ENCODE results near the gene YY1.
"Not testable (repeated sequence)": the region's sequence is repeated elsewhere in the genome, so short reads cannot be mapped to it uniquely, and the experiment has no call there.

Gene YY1

DNA sequence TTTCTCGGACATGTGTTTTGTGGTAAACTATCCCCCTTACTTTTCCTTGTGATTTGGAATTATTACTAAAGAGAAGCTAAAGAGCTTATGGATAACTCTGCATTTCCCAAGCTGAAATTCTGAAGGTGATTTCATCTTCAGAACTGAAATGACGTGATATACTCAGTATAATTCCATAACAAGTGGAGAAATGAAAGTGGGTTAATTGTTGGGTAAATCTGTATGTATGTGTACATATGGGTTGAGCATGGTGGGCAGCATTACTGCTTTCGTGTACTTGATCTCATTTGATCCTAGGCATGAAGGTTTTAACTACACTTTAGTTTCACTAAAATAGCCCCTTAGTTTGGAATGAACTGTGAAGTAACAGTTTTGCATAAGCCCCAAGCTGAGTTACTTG is 4.1 kb downstream of the YY1 start:
- no peak for DNase-seq

DNA sequence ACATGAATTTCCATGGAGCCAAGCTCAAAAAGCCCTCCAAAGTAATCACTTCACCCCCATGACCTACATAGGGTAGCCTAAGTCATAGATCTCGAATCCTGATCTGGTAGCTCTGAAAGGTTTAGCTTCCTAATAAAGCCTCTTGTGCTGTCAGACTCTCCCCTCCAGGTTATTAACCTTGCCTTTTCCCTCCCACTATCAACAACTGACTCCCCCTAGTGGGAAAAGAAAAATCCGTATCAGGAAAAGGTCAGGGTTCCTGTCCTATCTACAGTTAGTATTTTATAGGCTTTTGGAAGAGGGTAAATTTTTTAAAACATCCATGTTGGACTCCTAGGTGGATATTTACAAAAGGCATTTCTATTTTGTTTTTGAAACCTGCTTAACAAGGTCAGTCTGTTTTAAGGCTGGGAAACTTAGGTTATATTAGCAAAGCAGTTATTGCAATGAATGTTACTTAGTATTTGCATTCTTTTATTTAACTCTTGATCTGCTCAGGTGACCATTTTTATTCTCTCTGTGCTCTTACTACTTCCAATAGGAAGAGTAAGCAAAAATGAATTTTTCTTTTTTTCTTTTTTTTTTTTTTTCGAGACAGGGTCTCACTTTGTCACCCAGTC is 8.0 kb downstream of the YY1 start:
- peak; percentile 31 for DNase-seq

DNA sequence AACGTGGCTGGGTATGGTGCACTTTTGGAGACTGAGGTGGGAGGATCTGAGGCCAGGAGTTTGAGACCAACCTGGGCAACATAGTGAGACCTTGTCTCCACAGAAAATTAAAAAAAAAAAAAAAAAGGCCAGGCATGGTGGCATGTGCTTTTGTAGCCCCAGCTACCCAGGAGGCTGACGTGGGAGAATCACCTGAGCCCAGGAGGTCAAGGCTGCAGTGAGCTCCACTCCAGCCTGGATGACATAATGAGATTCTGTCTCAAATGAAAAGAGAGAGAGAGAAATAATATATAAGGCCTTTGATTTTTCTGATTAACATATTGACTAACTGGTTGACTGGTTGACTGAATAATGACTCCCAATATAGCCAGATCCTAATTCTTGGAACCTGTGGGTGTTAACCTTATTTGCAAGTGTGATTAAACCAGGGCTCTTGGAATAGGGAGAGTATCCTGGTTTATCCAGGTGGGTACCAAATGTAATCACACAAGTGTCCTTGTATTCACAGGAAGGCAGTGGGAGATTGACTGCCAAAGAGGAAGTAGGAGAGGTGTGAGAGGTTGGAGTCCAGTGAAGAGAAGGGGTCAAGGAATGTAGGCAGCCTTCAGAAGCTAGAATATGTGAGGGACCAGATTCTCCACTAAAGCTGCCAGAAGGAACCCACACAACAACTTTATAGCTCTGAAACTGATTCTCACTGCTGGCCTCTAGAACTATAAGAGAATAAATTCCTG is 12.0 kb downstream of the YY1 start:
- no peak for DNase-seq

DNA sequence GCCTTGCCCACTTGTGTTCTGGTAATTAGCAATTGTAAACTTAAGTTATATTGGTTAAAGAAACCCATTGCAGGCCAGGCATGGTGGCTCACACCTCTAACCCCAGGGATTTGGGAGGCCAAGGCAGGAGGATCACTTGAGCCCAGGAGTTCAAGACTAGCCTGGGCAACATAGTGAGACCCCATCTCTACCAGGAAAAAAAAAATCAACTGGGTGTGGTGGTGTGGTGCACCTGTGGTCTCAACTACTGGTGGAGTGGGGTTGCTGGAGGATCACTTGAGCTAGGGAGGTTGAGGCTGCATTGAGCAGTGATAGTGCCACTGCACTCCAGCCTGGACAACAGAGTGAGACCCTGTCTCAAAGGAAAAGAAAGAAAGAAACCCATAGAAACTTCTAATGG is 13.7 kb downstream of the YY1 start:
- DNase-seq, result no peak

DNA sequence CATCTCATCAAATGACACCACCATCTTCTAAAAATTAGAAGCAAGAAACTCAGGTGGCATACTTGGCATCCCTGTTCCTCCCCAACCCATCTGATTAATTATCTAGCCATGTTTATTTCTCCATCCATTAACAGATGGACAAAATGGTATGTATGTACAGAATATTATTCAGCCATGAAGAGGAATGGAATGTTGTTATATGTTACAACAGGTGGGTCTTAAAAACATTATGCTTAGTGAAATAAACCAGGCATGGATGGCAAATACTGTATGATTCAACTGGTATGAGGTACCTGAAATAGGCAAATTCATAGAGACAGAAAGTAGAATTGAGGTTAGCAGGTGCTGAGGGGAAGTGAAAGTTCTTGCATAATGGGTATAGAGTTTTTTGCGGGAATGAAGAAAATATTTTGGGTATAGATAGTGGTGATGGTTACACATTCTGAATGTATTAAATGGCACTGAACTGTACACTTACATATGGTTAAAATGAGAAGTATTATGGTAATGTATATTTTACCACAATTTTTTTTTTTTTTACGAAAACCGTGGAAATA is 17.5 kb downstream of the YY1 start:
- DNase-seq, result no peak

DNA sequence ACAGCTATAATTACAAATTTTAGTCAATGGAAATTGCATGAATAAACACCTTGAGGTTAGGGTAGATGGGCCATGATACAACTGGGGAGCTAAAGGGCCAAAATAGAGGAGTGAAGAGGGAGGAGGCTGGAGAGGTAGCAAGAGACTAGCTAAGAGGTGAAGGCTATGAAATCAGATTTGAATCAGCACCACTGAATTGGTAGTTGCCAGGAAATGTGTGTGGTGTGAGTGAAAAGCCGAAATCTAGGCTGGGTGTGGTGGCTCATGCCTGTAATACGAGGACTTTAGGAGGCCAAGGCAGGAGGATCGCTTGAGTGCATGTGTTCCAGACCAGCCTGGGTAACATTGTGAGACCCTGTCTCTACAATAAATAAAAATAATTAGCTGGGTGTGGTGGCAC is 22.7 kb downstream of the YY1 start:
- DNase-seq, result no peak

DNA sequence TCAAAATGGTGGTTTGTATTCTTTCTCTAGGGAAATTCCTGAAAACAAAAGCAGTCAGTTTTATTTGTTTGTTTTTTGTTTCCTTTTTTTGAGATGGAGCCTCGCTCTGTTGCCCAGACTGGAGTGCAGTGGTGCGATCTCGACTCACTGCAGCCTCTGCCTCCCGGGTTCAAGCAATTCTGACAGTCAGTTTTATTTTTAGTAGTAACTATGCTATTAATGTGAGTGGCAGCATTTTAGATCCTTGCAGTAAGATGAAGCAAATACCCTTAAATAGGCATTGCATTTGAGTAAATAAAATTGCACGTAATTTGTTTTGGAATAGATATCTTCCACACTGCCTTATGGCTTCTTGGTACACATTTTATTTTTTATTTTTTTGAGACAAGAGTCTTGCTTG is 23.6 kb downstream of the YY1 start:
- DNase-seq, result no peak

DNA sequence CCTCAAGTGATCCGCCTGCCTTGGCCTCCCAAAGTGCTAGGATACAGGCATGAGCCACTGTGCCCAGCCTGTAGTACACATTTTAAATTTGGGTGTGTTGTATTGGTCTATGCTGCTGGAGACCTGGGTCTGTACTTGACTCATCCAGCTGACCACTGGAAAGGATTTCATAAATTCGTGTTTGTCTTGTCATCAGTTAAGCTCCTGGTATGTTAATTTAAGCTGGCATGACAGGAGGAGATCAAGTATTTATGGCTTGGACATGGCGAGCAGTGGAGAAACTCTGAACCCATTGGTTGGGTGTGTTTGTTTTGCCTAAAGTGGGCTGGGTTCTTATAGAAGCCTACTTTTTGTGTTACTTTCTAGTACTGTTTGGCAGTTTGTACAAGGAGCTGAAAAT is 24.2 kb downstream of the YY1 start:
- DNase-seq, result no peak

DNA sequence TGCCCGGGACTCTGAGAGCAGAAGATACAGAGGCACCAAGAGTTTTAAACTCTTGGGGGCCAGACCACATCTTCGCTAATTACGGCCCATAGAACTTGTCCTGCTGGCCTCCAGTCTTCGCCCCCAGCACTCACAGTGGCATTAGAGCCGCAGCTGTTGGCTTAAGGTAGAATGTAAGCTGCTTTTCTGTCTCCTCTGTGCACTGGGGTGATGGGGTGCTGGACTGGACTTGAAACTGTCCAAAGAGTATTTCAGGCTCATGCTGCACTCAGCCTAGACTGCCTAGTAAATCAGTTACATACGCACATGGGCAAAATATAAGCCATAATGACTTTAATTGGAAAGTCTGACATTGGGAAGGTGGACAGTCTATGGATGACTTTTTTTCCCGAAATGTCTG is 29.0 kb downstream of the YY1 start:
- DNase-seq, result no peak

DNA sequence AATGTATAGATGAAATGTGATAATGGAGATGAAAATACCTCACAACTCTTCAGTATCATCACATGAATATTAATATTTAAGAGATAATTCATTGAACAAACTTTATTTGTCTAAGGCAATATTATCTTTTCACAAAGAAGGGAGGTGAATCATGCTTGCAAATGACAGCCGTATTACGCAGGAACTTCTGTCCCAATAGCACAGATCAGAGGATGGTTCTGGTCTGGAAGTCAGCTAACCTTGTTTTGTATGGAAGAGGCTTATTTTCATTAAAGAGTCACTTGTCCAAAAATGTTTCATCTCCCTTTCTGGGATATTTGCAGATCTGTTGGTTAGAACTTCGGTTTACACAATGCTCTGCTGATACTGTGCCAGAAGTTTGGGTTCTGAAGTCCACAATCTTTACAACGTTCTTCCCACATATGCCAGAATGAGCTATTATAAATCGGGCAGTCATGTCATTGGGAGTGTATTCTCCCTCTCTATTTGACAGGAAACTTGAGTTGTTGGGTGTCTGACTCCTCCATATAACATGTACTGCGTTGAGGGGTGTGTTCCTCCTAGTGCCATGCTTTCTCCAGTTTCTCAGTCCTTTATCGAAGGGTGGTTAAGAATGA is 29.8 kb downstream of the YY1 start:
- no peak for DNase-seq

DNA sequence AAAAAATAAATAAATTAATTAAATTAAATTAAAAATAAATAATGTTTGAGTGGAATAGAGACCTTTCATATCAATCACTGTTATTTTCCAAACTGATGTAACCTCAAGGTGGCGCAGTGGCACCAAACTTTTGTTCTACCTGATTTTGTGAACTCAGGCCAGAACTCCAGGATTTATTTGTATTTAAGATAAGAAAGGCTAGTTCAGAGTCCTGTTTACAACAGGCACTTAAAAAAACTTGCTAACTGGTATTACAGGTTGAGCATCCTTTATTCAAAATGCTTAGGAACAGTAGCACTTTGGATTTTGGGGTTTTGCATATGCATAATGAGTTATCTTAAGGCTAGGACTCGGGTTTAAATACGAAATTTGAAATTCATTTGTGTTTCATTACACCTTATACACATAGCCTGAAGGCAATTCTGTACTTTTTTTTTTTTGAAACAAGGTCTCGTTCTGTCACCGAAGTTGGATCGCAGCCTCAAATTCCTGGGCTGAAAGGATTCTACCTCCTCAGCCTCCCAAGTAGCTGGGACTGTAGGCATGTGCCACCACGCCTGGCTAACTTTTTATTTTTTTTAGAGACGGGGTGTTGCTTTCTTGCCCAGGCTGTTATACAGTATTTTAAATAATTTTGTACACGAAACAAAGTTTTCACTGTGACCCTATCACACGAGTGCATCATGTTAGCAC is 32.4 kb downstream of the YY1 start:
- DNase-seq, result no peak

DNA sequence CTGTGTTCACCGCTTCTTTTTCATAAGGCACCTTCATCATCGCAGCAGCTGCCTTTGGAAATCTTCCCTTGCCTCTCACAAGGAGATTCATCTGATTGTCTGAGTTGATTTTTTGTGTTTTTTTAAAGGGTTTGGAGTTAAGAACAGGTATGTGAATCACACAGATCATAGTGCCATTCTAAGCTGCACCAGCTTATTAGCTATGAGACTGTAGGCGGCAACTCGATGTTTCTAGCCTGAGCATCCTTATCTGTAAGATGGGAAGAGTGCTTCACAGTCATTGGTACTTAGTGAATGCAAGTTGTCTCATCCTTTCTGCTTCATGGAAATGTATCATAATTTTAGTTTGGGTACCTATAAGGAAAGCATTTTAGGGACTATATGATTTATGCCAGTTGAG is 35.3 kb downstream of the YY1 start:
- no peak for DNase-seq

DNA sequence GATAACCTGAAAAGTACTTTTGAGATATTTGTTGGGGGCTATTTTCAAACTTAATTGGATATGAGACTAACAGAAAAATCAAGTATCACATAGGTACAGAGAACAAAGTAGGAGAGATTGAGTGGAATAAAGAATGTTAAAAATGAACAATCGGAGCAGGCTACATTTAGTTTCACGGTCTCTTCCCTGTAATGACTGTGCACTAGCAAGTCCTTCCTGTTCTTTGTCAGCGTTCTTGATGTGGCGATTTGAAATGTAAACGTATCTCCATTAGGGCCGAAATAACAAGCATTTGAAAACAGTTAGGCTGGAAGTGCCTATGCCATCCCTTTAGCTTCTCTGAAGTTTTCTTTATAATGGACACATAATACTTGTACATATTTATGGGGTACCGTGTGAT is 36.3 kb downstream of the YY1 start:
- DNase-seq, result no peak

DNA sequence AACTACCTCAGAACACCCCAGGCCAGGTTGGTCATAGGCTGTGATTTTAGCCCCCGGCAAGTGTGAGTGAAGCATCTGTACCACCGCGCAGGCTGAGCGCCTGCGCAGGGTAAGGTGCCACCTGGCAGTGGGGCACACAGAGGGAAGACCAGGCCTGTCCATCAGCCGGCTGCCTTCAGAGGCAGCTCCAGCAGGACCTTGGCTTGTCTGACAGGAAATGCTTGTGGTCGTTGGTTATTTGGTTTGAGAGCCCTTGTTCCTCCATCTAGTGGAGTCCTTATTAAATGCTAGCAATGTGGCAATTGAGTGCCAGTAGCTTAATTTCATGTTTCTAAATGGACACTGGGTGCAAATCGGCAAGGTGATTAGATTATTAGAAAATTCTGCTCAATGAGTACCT is 39.8 kb downstream of the YY1 start:
- DNase-seq, result no peak

DNA sequence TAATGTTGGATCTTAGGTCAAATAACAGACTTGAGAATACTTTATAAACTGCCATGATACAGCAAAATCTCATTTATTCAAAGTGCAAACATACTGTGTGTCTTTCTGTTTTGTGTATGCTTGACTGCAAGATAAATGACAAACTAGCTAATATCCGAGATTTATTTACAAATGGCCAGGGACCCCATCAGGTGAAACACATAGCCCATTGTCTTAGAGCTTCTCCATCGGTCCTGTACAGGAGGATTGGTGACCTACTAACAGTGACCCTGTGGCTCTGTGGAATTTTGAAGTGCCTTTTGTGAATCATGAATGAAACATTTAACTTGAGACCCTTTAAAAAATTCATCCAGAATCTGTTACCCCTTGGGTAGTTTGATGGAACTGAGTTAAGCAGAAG is 40.2 kb downstream of the YY1 start:
- no peak for DNase-seq

DNA sequence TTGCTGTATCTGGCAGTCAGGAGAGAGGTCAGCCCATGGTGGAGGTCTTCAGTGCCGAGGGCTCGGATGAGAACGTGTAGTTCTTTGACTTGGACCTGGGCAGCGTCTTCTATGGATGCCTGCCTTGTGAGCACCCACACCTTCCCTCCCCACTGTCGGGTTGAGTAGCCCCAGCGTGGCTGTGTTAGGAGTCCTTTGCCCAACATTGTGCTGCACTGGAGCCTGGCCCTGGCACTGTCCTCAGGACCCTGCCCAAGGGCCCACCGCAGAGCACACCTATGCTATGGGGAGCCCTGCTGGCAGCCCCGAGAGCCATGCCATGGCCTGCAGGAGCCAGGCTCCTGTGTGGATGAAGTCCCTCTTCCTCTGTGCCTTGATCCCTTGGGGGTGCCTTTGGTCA is 40.6 kb downstream of the YY1 start:
- DNase-seq, result no peak

DNA sequence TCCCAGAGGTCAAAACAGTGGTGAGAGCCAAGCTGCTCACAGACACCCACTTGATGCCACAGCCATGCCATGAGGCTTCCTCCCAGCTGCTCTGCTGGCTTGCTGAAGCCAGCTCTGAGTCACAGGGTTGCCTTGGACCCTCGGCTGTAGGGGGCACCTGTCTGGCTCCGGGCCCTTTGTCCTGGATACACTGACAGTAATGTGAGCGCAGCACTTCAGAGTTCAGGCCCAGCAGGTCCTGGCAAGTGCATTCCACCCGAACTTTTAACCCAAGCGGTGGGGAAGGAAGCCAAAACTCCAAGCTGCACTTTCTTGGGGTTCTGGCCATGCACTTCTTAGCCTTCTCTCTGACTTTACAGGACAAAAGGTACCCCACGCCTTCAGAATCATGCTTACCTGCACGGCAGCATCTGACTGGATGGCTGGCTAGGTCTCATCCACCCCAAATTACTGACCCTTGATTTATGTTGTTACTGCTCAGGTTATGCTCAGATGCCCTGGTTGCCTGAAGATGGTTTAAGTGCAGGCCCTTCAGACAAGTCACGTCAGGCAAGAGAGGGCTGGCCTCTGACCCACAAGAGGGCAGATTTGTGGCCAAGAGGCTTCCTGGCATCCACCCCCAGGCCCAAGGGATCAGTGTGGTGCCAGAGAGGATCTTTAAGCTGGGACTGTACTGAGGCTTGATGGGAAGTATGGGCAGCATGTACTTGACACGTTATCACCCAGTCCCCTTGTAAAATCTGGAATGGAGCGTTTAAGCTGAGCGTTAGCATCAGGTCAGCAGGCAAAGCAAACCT is 42.5 kb downstream of the YY1 start:
- DNase-seq, result no peak

DNA sequence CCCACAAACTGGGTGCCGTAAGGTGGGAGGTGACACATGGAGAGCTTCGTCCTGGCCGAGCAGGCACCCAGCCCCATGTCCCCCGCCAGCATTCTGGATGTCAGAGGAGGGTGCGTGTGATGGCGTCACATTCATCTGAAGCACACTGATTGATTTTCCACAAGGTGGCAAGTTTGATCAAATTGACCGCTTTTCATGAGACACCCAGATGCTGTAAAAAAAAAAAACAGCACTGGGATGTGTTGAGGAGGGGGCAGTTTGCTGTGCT is 43.1 kb downstream of the YY1 start:
- DNase-seq, result no peak

DNA sequence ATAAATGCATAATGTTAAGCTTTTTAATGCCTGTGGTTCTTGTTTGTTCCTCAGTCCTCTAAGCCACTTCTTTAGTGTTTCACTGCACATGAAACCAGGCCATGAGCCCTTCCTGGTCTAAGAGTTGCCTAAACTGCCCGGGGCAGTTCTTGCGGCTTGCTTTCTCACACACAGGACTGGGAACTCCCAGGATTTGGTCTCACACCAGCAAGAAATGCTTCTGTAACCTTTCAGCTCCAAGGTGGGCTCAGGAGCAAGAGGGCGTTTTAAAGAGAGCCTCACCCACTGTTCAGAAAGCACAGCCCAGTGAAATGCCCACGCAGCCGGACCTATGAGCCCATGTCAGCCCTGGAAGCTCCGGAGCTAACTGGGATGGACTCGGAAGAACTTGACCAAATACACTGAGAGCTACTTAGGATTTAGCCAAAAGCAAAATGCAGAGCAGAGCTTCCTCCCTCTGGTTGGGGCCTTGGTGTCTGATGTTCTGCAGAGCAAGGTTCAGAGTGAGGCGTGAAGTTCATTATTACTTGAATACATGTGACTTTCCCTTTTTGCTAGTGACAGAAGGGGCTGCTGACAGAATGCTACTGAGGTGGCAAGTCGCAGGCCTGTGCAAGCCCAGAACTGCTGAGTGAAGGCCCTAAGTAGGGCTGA is 43.9 kb downstream of the YY1 start:
- no peak for DNase-seq

DNA sequence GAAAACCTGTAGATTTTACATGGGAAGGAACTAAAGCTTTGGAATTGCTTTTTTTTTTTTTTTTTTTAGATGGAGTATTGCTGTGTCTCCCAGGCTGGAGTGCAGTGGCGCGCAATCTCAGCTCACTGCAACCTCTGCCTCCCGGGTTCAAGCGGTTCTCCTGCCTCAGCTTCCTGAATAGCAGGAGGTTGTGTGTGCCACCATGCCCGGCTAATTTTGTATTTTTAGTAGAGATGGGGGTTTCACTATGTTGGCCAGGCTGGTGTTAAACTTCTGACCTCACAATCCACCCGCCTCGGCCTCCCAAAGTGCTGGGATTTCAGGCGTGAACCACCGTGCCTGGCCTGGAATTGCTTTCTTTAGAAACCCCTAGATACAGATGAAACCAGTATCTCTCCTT is 44.5 kb downstream of the YY1 start:
- DNase-seq, result not testable (repeated sequence)

DNA sequence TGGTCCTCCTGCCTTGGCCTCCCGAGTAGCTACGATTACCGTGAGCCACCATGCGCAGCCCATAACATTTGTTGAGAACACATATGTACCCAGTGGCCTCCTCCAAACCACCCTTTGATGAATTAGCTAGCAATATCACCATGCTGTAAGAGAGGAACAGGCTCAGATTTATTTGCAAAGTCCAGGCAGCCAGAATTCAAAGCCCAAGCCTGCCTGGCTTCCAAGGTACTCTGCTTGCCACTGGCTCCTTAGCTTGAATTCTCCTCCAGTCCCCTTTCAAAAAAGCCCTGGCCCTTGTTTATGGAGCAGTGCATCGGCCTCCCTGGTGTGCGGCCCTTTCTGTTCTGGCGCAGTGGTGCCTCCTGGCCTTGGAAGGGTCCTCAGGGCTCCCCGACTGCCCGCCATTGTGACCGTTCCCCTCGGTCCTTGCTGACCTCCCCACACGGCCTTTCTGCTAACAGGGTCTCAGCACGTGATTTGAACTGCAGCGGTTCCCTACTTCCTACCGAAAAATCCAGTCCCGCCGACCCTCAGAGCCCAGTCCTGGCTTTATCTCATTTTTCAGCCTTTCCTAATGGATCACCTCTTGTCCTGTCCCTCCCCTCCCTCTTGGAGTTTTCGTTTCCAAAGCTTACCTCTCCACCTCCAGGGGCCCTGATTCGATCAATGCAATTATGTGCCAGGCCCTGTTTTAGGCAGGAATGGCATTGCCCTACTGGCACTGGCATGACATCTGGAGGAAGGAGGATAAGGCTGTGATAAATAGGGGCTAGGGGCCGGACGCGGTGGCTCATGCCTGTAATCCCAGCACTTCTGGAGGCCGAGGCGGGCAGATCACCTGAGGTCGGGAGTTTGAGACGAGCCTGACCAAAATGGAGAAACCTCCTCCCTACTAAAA is 45.3 kb downstream of the YY1 start:
- DNase-seq, result no peak
